ENCODE measurements around the gene OR51A4.

The OR51A4 gene, protein sequence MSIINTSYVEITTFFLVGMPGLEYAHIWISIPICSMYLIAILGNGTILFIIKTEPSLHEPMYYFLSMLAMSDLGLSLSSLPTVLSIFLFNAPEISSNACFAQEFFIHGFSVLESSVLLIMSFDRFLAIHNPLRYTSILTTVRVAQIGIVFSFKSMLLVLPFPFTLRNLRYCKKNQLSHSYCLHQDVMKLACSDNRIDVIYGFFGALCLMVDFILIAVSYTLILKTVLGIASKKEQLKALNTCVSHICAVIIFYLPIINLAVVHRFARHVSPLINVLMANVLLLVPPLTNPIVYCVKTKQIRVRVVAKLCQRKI

DNA sequence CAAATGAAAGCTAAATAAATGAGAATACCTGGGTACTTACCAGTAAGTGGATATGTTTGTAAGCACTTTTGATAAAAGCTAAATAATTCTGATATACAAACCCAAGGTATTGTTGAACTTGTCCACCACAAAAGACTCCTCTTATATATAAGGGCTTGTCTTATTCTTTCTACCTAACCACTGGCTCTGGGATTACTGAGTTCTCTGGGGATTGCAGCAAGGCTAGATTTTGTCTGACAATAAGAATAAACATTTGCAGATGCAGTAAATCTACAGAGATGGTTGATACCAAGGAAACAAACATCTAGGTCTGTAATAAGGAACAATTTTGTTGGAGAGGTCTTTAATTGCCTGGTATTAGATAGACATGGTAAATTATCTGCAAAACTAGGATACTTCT lies at the start of gene OR51A4:
Gene OR51A4 (minus strand): TSS at position 101 of the 400 bp plus-strand sequence. CDS start 505 bp downstream, outside the sequence.
- no peak for TF ChIP-seq CTCF (IDR thresholded peaks at IDR 0.05; ENCODE audit: low read depth, low read length)
- no peak within 1 kb of the TSS for H3K4me3 ChIP-seq (ENCODE audit: low read depth, low read length)

GRCh38 chr11:4994551-4994950 lies 47.1 kb upstream of the OR51A4 start, which contains the start of gene OR51L1:
TSS of gene OR51L1 (plus strand) at chr11:4994851. CDS start at chr11:4998983, 4,132 bp downstream.
- H3K4me3 ChIP-seq (ENCODE audit: low read depth, low read length): no peak within 1 kb of the TSS
- no peak for TF ChIP-seq CTCF (IDR thresholded peaks at IDR 0.05; ENCODE audit: low read depth, low read length)

DNA sequence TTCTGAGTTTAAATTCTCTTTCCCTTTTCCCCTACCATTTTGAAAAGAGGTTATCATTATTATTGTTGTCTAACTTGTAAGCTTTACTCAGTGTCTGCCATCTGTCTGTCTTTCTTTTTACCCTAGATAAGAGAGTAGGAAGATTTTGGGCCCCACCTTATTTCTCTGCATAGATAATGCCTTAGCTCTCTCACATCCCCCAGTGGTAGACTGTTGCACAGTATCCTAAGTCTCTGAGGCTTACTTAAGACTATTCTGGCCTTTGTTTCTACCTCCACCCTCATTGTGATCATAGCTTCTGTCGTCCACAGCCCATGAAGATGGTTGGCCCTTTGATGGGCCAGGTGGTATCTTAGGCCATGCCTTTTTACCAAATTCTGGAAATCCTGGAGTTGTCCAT lies 43.7 kb upstream of the OR51A4 start:
- TF ChIP-seq CTCF (IDR thresholded peaks at IDR 0.05; ENCODE audit: low read depth, low read length): peak; percentile 39
- no peak overlapping the region for H3K4me3 ChIP-seq (ENCODE audit: low read depth, low read length)

DNA sequence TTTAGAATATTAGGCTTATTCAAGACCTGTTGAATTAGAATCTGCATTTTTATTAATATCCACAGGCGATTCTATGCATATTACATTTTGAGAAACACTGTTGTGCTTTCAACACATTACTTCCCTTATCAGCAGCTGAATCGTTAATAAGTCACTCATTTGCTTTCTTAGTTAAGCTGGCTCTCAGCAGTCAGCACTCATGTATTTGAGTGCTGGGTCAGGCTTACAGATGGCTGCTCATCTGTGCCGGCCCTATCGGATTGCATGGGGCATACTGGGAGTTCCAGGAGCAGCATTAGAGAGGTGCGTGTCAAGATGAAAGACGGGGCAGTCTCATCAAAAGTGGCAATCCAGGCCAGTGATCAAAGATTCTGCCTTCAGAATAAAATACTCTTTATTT lies 36.4 kb upstream of the OR51A4 start:
- H3K4me3 ChIP-seq (ENCODE audit: low read depth, low read length): no peak overlapping the region
- TF ChIP-seq CTCF (IDR thresholded peaks at IDR 0.05; ENCODE audit: low read depth, low read length): no peak

- TF ChIP-seq CTCF (IDR thresholded peaks at IDR 0.05; ENCODE audit: low read depth, low read length): no peak
Measured at GRCh38 chr11:4982678-4983077, 35.3 kb upstream of the OR51A4 start.

DNA sequence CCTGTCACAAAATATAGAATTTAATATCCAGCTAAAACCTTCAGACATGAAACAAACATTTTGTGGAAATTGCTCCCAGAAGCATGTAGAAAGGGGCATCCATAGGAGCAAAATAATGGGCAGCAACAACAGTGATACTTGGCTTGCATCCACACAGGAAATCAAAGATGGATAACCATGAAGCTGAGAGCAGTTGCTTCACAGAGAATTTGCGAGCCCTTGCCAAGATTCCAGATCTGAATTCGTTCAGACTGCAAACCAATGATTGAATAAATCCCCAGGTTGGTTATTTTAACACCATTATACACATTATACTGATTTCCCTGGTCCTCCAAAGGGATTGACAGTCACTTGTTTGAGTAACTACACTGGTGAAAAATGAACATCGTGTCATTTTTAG lies 31.6 kb upstream of the OR51A4 start:
- TF ChIP-seq CTCF (IDR thresholded peaks at IDR 0.05; ENCODE audit: low read depth, low read length): no peak
- H3K4me3 ChIP-seq (ENCODE audit: low read depth, low read length): no peak overlapping the region

More at GRCh38 chr11:4982678-4983077, 35.3 kb upstream of the OR51A4 start:
- no peak overlapping the region for H3K4me3 ChIP-seq (ENCODE audit: low read depth, low read length)

DNA sequence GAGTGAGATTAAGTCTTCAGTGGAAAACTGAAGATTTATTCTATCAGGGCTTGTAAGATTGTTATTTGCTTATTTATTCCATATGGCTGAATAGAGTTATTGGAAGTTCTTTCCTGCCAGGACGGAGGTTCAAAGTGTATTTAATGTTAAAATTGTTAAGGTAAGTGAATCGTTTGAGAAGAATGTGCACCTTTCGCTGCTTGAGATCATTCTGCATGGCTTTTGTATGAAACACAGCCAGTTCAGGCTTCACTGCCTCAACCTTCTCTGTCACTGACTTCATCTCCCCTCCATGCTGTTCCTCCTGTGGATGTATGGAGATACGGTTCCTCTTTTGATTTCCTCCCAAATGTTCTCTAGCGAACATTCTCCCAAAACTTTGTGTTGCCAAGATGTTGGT lies 28.0 kb upstream of the OR51A4 start:
- no peak for TF ChIP-seq CTCF (IDR thresholded peaks at IDR 0.05; ENCODE audit: low read depth, low read length)
- no peak overlapping the region for H3K4me3 ChIP-seq (ENCODE audit: low read depth, low read length)

Measured in WI38 (cell line).